GM13976 (cell line): ENCODE data around the gene CAPN2.

Experiments used
- DNase-seq: peaks from one replicate; pipeline ENCODE4 v3.0.0; 2012; ENCODE audit warnings: low spot score
- in situ Hi-C: fragments of 300-500 bp; cut with MboI; formaldehyde crosslinking; loops from one replicate; pipeline ENCODE4 v1.12.0; 2022; ENCODE audit warnings: low sequenced_read_pairs, mixed read lengths, inconsistent platforms; ENCODE audit not compliant: unreplicated experiment
- TF ChIP-seq, protein P1 (sequence below): IDR thresholded peaks from 2 replicates; pipeline ENCODE4 v1.5.1; 2012; ENCODE audit warnings: borderline replicate concordance, mild to moderate bottlenecking; ENCODE audit not compliant: insufficient read depth; ENCODE audit errors: extremely low read depth, missing control alignments, control extremely low read depth

CAPN2 gene

GRCh38 chr1:223702735-223703667 lies 9.3 kb upstream of the CAPN2 start:
- TF ChIP-seq, protein P1, sequence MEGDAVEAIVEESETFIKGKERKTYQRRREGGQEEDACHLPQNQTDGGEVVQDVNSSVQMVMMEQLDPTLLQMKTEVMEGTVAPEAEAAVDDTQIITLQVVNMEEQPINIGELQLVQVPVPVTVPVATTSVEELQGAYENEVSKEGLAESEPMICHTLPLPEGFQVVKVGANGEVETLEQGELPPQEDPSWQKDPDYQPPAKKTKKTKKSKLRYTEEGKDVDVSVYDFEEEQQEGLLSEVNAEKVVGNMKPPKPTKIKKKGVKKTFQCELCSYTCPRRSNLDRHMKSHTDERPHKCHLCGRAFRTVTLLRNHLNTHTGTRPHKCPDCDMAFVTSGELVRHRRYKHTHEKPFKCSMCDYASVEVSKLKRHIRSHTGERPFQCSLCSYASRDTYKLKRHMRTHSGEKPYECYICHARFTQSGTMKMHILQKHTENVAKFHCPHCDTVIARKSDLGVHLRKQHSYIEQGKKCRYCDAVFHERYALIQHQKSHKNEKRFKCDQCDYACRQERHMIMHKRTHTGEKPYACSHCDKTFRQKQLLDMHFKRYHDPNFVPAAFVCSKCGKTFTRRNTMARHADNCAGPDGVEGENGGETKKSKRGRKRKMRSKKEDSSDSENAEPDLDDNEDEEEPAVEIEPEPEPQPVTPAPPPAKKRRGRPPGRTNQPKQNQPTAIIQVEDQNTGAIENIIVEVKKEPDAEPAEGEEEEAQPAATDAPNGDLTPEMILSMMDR = no peak
- no peak for DNase-seq
- in situ Hi-C loops = no loop called here

DNA sequence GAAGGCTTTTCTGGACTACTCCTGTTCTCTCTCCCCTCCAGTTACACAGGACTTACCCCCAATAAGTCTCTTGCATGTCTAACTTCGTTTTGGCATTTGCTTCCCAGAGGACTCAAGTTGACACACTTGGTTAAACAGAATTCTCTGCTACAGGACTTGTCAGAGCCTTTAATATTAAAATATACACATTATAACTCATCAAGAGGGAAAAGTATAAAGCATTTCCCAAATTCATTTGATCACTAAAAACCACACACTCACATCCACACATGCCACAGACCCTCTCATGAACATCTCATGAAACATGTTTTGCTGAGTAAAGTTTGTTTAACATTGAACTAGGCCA lies 8.7 kb upstream of the CAPN2 start:
- TF ChIP-seq, protein P1 = no peak
- DNase-seq = no peak
- in situ Hi-C loops = no loop called here

GRCh38 chr1:223704921-223705878 lies 7.1 kb upstream of the CAPN2 start:
- DNase-seq = no peak
- TF ChIP-seq, protein P1 = no peak
- in situ Hi-C loops = no loop called here

DNA sequence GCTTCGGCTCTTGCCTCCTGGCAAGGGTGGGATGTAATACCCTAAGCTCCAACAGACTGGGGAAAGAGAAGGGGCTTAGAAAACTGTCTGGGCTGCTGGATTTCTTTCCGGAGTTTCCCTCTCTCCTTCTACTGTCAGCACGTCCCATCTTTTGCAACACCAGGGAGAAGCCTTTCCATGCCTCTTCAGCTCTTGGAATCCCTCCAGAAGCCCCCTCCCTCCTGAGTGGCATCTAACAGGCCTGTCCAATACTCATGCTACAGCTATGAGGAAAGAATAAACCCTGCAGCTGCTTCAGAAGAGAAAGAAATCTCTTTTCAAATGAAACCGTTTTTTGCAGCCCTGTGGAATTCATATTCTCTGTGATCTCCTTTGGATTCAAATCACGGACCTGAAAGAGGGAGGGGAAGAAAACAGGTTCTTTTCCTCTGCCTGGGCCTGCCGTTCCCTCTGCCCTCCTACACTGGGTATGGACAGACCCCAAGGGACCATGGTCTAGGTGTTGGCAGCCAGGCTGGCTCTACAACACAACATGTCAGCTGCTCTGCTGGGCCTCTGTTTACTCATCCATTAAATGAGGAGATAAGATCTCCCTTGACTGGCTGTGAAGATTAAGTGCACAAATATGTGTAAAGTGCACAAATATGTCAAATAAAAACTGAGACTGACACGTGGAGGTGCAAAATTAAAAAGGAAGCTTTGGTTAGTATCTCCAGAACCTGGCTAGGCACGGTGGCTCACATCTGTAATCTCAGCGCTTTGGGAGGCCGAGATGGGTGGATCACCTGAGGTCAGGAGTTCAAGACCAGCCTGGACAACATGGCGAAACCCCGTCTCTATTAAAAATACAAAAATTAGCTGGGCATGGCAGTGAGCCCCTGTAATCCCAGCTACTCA lies 6.0 kb upstream of the CAPN2 start:
- DNase-seq = no peak
- TF ChIP-seq, protein P1 = no peak
- in situ Hi-C loops = no loop called here

DNA sequence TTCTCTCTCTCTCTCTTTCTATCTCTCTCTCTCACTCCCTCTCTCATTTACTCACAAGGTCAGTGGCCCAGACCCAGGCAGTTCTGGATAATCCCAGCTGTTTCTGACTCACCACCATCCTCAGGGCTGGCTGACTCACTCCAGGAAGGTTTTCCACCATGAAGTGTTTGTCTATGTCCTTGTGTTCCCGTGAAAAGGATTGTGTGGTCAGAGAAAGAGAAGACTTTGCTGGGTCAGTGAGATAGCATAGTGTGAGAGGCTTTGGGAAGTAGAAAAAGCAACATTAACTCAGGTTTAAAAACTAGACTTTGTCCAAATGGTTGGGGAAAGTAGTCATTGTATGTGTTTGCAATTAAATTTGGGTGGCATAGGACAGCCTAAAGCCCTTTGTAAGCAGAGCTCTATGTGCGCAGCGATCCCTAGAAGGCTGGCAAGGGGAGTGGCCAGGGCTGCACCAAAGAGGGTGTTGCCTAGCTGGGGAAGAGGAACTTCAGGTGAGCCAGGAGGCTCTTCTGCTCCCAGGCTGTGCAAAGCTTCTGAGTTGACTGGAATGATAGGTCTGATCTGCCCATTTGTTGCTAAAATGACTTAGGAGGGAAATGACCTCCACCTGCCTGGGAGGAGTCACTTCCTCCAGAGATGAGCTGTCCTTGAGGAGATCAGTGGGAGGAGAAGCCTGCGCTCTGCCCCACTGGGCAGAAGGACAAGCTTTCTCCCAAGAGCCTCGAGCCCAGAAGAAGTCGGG lies 4.9 kb upstream of the CAPN2 start:
- TF ChIP-seq, protein P1 = no peak
- DNase-seq = no peak
- in situ Hi-C loops = no loop called here
